GM12872 (cell line): ENCODE data around the gene C5orf15.

Experiments used
- CTCF ChIP-seq: IDR thresholded peaks from 3 replicates; pipeline ENCODE4 v1.5.1; 2011; ENCODE audit warnings: low read depth, mild to moderate bottlenecking, low read length, moderate library complexity; ENCODE audit not compliant: insufficient read depth

C5orf15 gene

GRCh38 chr5:133938039-133938821 is 30.2 kb downstream of the C5orf15 start:
- no peak for TF ChIP-seq CTCF

- TF ChIP-seq CTCF: no peak
Measured at GRCh38 chr5:133936651-133937015, 31.8 kb downstream of the C5orf15 start.

- no peak for TF ChIP-seq CTCF
Measured at GRCh38 chr5:133935667-133935940, 32.8 kb downstream of the C5orf15 start.

GRCh38 chr5:133934822-133935666 is 33.4 kb downstream of the C5orf15 start:
- TF ChIP-seq CTCF: no peak

GRCh38 chr5:133934311-133934710 is 34.1 kb downstream of the C5orf15 start:
- TF ChIP-seq CTCF: no peak

GRCh38 chr5:133933670-133934295 is 34.6 kb downstream of the C5orf15 start:
- TF ChIP-seq CTCF: no peak

- TF ChIP-seq CTCF: no peak
Measured at GRCh38 chr5:133933169-133933509, 35.3 kb downstream of the C5orf15 start.
